Hepatocyte (in vitro differentiated cells): Measurements from ENCODE around the gene SEMG2. TPM values are rescaled to one million over a fixed set of nuclear protein-coding genes. Genes with fewer than 3 reads are reported as not detected.
A peak's percentile ranks its signal among the peaks of the same experiment; 100 is the strongest.

Experiments
- DNase-seq: peaks from one replicate; pipeline ENCODE4 v3.0.0-alpha.2; 2016; ENCODE audit warnings: low spot score
- H2AFZ ChIP-seq: fragments of 200-600 bp; sonication (generic); 2 replicates; pipeline ENCODE4 v1.6.0; 2016; ENCODE audit warnings: antibody characterized with exemption, mild to moderate bottlenecking
- H3K27ac ChIP-seq: fragments of 200-600 bp; sonication (generic); 2 replicates; pipeline ENCODE4 v1.5.1; 2016; ENCODE audit warnings: mild to moderate bottlenecking
- H3K27me3 ChIP-seq: fragments of 200-600 bp; sonication (generic); 2 replicates; pipeline ENCODE4 v1.6.1; 2016
- H3K36me3 ChIP-seq: fragments of 200-600 bp; sonication (generic); replicated peaks from 2 replicates; pipeline ENCODE4 v1.5.1; 2016; ENCODE audit warnings: low read depth; ENCODE audit not compliant: insufficient read depth
- H3K4me1 ChIP-seq: fragments of 200-600 bp; sonication (generic); 2 replicates; pipeline ENCODE4 v1.5.1; 2016; ENCODE audit warnings: mild to moderate bottlenecking, moderate library complexity; ENCODE audit not compliant: insufficient read depth
- H3K4me2 ChIP-seq: fragments of 200-600 bp; sonication (generic); 2 replicates; pipeline ENCODE4 v1.6.0; 2016
- H3K4me3 ChIP-seq: fragments of 200-600 bp; sonication (generic); 2 replicates; pipeline ENCODE4 v1.5.1; 2016; ENCODE audit warnings: mild to moderate bottlenecking
- H3K79me2 ChIP-seq: fragments of 200-600 bp; sonication (generic); 2 replicates; pipeline ENCODE4 v1.6.0; 2017; ENCODE audit warnings: mild to moderate bottlenecking
- H3K9me2 ChIP-seq: fragments of 200-600 bp; sonication (generic); replicated peaks from 2 replicates; pipeline ENCODE4 v1.6.0; 2017; ENCODE audit warnings: mild to moderate bottlenecking; ENCODE audit not compliant: insufficient read depth
- H3K9me3 ChIP-seq: fragments of 200-600 bp; sonication (generic); 2 replicates; pipeline ENCODE4 v1.5.1; 2016; ENCODE audit warnings: low read depth, mild to moderate bottlenecking
- H4K20me1 ChIP-seq: fragments of 200-600 bp; sonication (generic); 2 replicates; pipeline ENCODE4 v1.6.0; 2016; ENCODE audit warnings: mild to moderate bottlenecking; ENCODE audit not compliant: insufficient read depth, poor library complexity, severe bottlenecking
- EZH2 ChIP-seq: fragments of 200-600 bp; sonication (generic); IDR thresholded peaks from 2 replicates; pipeline ENCODE4 v1.6.1; 2016; ENCODE audit warnings: antibody characterized with exemption, mild to moderate bottlenecking, borderline replicate concordance
- EZH2phosphoT487 ChIP-seq: fragments of 200-600 bp; sonication (generic); IDR thresholded peaks from one replicate; pipeline ENCODE4 v1.6.1; 2018; ENCODE audit warnings: antibody characterized with exemption, mild to moderate bottlenecking, low read depth, moderate library complexity; ENCODE audit not compliant: unreplicated experiment, severe bottlenecking
- WGBS: methylation state at CpG from one replicate; pipeline ENCODE4 v1.1.6; 2016; ENCODE audit warnings: low lambda C conversion rate; ENCODE audit errors: missing lambda C conversion rate; 5-methylcytosine and 5-hydroxymethylcytosine counted together
- polyA plus RNA-seq: library from polyadenylated mRNA; unstranded; fragments of >200 nt; fragmentation: Nextera tagmentation; extraction: Ambion mirVana; gene quantifications from 2 replicates; pipeline ENCODE4 v1.2.1, GENCODE V29; 2016
- total RNA-seq: library from RNA; depleted of rRNA; stranded (reverse); fragments of >200 nt; gene quantifications from 2 replicates; pipeline ENCODE4 v1.2.3, GENCODE V29; 2014
- TF ChIP-seq, protein P1 (sequence below): fragments of 200-600 bp; sonication (generic); IDR thresholded peaks from 2 replicates; pipeline ENCODE4 v1.5.1; 2016; ENCODE audit warnings: antibody characterized with exemption, mild to moderate bottlenecking; ENCODE audit not compliant: poor library complexity

Gene SEMG2, protein sequence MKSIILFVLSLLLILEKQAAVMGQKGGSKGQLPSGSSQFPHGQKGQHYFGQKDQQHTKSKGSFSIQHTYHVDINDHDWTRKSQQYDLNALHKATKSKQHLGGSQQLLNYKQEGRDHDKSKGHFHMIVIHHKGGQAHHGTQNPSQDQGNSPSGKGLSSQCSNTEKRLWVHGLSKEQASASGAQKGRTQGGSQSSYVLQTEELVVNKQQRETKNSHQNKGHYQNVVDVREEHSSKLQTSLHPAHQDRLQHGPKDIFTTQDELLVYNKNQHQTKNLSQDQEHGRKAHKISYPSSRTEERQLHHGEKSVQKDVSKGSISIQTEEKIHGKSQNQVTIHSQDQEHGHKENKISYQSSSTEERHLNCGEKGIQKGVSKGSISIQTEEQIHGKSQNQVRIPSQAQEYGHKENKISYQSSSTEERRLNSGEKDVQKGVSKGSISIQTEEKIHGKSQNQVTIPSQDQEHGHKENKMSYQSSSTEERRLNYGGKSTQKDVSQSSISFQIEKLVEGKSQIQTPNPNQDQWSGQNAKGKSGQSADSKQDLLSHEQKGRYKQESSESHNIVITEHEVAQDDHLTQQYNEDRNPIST
- not detected in 2 replicates for total RNA-seq
- not detected in 2 replicates for polyA plus RNA-seq

DNA sequence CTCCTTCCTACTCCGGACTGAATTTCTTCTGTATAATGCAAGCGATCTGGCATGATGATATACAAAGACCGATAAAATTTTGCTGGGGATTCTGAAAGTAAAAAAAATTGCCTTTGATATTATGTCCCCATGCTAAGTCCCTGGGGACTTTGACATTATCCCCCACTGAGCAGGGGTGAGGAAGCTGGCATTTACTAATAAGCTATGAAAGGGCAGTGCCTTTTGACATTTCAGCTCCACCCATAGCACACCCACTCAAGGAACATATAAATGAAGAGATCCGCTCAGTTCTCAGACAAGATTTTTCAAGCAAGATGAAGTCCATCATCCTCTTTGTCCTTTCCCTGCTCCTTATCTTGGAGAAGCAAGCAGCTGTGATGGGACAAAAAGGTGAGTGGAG, at the start of gene SEMG2:
TSS of gene SEMG2 (plus strand) at position 298 of the 400 bp plus-strand sequence. CDS start at position 315, 17 bp downstream.
- no peaks in the 10 kb centered on the region for H3K4me1 ChIP-seq
- no peak within 1 kb of the TSS for H2AFZ ChIP-seq
- H4K20me1 ChIP-seq, result no peaks in the 10 kb centered on the region
- WGBS, result 97% methylated on average over 4 of the region's 4 CpGs
- no peak within 1 kb of the TSS for H3K27ac ChIP-seq
- H3K4me2 ChIP-seq, result no peak within 1 kb of the TSS
- H3K36me3 ChIP-seq, result no peaks in the 10 kb centered on the region
- no peak for TF ChIP-seq EZH2phosphoT487
- TF ChIP-seq, protein P1, sequence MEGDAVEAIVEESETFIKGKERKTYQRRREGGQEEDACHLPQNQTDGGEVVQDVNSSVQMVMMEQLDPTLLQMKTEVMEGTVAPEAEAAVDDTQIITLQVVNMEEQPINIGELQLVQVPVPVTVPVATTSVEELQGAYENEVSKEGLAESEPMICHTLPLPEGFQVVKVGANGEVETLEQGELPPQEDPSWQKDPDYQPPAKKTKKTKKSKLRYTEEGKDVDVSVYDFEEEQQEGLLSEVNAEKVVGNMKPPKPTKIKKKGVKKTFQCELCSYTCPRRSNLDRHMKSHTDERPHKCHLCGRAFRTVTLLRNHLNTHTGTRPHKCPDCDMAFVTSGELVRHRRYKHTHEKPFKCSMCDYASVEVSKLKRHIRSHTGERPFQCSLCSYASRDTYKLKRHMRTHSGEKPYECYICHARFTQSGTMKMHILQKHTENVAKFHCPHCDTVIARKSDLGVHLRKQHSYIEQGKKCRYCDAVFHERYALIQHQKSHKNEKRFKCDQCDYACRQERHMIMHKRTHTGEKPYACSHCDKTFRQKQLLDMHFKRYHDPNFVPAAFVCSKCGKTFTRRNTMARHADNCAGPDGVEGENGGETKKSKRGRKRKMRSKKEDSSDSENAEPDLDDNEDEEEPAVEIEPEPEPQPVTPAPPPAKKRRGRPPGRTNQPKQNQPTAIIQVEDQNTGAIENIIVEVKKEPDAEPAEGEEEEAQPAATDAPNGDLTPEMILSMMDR, result no peak
- TF ChIP-seq EZH2, result no peak
- H3K27me3 ChIP-seq, result peaks cover 32% of the 10 kb centered on the region
- H3K79me2 ChIP-seq, result no peaks in the 10 kb centered on the region
- no peaks in the 10 kb centered on the region for H3K9me3 ChIP-seq
- no peak within 1 kb of the TSS for H3K4me3 ChIP-seq
- DNase-seq, result no peak
- no peaks in the 10 kb centered on the region for H3K9me2 ChIP-seq

DNA sequence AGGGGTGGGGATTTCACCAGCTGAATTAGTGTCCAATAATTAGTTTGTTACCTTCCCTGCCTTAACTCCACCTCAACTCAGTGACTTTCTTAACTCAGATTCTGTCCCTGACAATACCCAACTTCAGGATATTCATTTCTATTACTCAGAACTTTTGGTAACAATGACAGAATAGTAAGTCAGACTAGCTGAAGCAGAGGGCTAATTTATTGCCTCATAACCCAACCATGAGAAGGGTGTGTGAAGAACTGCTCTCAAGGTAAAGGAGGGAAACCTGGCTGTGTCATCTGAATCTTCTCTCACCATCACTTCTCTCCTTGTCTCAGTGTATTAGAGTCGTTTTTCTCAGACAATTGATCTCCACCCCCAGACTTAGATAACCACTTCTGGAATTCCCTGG, 47.7 kb upstream of the SEMG2 start:
- TF ChIP-seq EZH2phosphoT487 (no peak), EZH2 (no peak)
- TF ChIP-seq, protein P1, result no peak
- Histone ChIP-seq H2AFZ (no peak overlapping the region), H3K27me3 (no peaks in the 10 kb centered on the region), H3K9me2 (no peaks in the 10 kb centered on the region), H4K20me1 (no peaks in the 10 kb centered on the region), H3K36me3 (no peaks in the 10 kb centered on the region), H3K9me3 (no peaks in the 10 kb centered on the region), H3K4me1 (peaks cover 12% of the 10 kb centered on the region), H3K79me2 (no peaks in the 10 kb centered on the region), H3K4me2 (no peak overlapping the region), H3K27ac (peak overlapping the region; percentile 96), H3K4me3 (no peak overlapping the region)
- WGBS, result 28% methylated on average over 1 of the region's 1 CpG
- no peak for DNase-seq

DNA sequence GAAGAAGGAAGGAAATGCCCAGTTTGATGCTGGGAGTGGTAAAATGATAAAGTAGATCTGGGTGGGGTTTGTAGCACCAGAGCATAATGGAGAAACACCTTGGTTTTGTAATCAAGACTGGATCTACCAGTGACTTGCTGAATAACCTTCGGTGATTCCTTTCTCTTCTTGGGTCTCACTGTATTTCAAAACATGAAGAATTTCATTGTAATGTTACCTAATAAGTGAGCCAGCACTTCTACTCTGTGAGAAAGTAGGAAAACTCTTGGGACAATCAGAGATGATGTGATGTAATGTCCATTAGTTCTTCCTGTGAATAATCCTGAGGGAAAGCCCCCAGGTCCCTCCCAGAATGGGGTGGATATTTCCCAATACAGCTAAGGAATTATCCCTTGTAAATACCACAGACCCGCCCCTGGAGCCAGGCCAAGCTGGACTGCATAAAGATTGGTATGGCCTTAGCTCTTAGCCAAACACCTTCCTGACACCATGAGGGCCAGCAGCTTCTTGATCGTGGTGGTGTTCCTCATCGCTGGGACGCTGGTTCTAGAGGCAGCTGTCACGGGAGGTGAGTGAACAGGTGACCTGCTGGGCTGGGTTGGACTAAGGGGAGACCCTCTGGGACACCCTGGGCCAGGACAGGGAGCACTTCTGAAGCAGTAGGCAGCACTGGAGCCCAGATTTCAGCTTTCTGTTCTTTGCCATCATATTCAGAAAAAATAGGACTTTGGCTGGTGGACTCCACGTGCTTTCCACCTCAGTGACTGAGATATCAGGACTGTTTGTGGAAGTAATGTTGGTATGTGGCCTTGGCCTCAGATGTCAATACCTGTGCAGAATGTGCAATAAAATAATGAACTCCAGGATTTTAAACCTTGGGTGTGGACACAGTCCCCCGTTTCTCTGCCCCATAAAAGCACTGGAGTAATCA, 46.5 kb upstream of the SEMG2 start, which contains the start of gene PI3:
TSS of gene PI3 (plus strand) at position 469 of the 931 bp plus-strand sequence. CDS start at position 490, 21 bp downstream.
- Histone ChIP-seq H4K20me1 (no peaks in the 10 kb centered on the region), H3K36me3 (no peaks in the 10 kb centered on the region), H3K9me2 (no peaks in the 10 kb centered on the region), H3K27ac (peak within 1 kb of the TSS; percentile 96), H3K4me1 (peaks cover 12% of the 10 kb centered on the region), H3K9me3 (no peaks in the 10 kb centered on the region), H3K4me2 (peak within 1 kb of the TSS; percentile 28), H3K79me2 (no peaks in the 10 kb centered on the region), H3K4me3 (no peak within 1 kb of the TSS), H3K27me3 (no peaks in the 10 kb centered on the region), H2AFZ (no peak within 1 kb of the TSS)
- TF ChIP-seq, protein P1, result no peak
- TF ChIP-seq EZH2, result no peak
- no peak for TF ChIP-seq EZH2phosphoT487
- peak; percentile 72 for DNase-seq
- WGBS, result 77% methylated on average over 8 of the region's 8 CpGs
